HFFc6 (cell line): Measurements from ENCODE around the gene ZNF688. TPM values are rescaled to one million over a fixed set of nuclear protein-coding genes. Genes with fewer than 3 reads are reported as not detected.

Experiments used
- DNase-seq: peaks from one replicate; pipeline ENCODE4 v3.0.0-alpha.2; 2018
- H3K27ac Mint-ChIP-seq: 2 replicates; pipeline ENCODE4 v1.8.0; 2020; ENCODE audit warnings: mild to moderate bottlenecking, mixed read lengths
- H3K27me3 Mint-ChIP-seq: 2 replicates; pipeline ENCODE4 v1.8.0; 2021; ENCODE audit warnings: mild to moderate bottlenecking, moderate library complexity, mixed read lengths; ENCODE audit not compliant: insufficient read depth
- H3K36me3 Mint-ChIP-seq: 2 replicates; pipeline ENCODE4 v1.8.0; 2021; ENCODE audit warnings: low read depth, mixed read lengths
- H3K4me1 Mint-ChIP-seq: 2 replicates; pipeline ENCODE4 v1.8.0; 2020; ENCODE audit warnings: low read depth, mixed read lengths
- H3K4me3 Mint-ChIP-seq: 2 replicates; pipeline ENCODE4 v1.8.0; 2020; ENCODE audit warnings: mild to moderate bottlenecking, moderate library complexity, mixed read lengths
- H3K9me3 Mint-ChIP-seq: 2 replicates; pipeline ENCODE4 v1.8.0; 2020; ENCODE audit warnings: mild to moderate bottlenecking, mixed read lengths
- CTCF ChIP-seq: fragments of 200-600 bp; sonication (generic); IDR thresholded peaks from 2 replicates; pipeline ENCODE4 v1.5.0; 2021; ENCODE audit warnings: antibody characterized with exemption, mild to moderate bottlenecking
- total RNA-seq, 6 experiments: library from RNA; stranded (reverse); fragmentation: NEBNext Ultra II Directional; extraction: Animal tissue kit (Norgen Biotek cat#: 25700); gene quantifications; 2 replicates in 1 of 6; 3 replicates in 5 of 6; pipeline ENCODE4 v1.2.3, GENCODE V29; 2021

Gene ZNF688
- total RNA-seq, 6 experiments from 2014 or later = 5.9 to 10.4 (median 7.6) TPM

- H3K9me3 Mint-ChIP-seq = no peaks in the 10 kb centered on the region
- peaks cover 4% of the 10 kb centered on the region for H3K27me3 Mint-ChIP-seq
- peaks cover 19% of the 10 kb centered on the region for H3K4me1 Mint-ChIP-seq
- no peak for DNase-seq
- no peak overlapping the region for H3K4me3 Mint-ChIP-seq
- H3K27ac Mint-ChIP-seq = no peak overlapping the region
- H3K36me3 Mint-ChIP-seq = no peaks in the 10 kb centered on the region
- TF ChIP-seq CTCF = no peak
These were observed 2.2 kb downstream of the ZNF688 start for GRCh38 chr16:30569281-30569680.

- peak overlapping the region; percentile 64 for H3K27ac Mint-ChIP-seq
These were observed 3.4 kb downstream of the ZNF688 start for GRCh38 chr16:30567991-30568638.

GRCh38 chr16:30567160-30567990 lies 4.1 kb downstream of the ZNF688 start:
- H3K9me3 Mint-ChIP-seq = no peaks in the 10 kb centered on the region
- peaks cover 11% of the 10 kb centered on the region for H3K4me1 Mint-ChIP-seq
- TF ChIP-seq CTCF = no peak
- H3K4me3 Mint-ChIP-seq = no peak overlapping the region
- H3K27me3 Mint-ChIP-seq = peaks cover 4% of the 10 kb centered on the region
- no peak for DNase-seq
- peak overlapping the region; percentile 64; the same call in 1 of the 2 replicates for H3K27ac Mint-ChIP-seq
- H3K36me3 Mint-ChIP-seq = no peaks in the 10 kb centered on the region

More at GRCh38 chr16:30567991-30568638, 3.4 kb downstream of the ZNF688 start:
- no peaks in the 10 kb centered on the region for H3K9me3 Mint-ChIP-seq
- no peaks in the 10 kb centered on the region for H3K36me3 Mint-ChIP-seq
- H3K4me1 Mint-ChIP-seq = peaks cover 15% of the 10 kb centered on the region
- peak; percentile 70 for DNase-seq
- no peak overlapping the region for H3K4me3 Mint-ChIP-seq
- peaks cover 4% of the 10 kb centered on the region for H3K27me3 Mint-ChIP-seq
- no peak for TF ChIP-seq CTCF

- Mint-ChIP-seq H3K27ac (no peak overlapping the region), H3K27me3 (peaks cover 4% of the 10 kb centered on the region), H3K36me3 (no peaks in the 10 kb centered on the region), H3K9me3 (no peaks in the 10 kb centered on the region), H3K4me3 (no peak overlapping the region), H3K4me1 (peaks cover 7% of the 10 kb centered on the region)
- no peak for DNase-seq
- no peak for TF ChIP-seq CTCF
These were observed 5.0 kb downstream of the ZNF688 start for GRCh38 chr16:30566531-30566930.

GRCh38 chr16:30565984-30566383 lies 5.5 kb downstream of the ZNF688 start:
- TF ChIP-seq CTCF = no peak
- no peaks in the 10 kb centered on the region for H3K9me3 Mint-ChIP-seq
- DNase-seq = no peak
- peaks cover 7% of the 10 kb centered on the region for H3K4me1 Mint-ChIP-seq
- peaks cover 4% of the 10 kb centered on the region for H3K27me3 Mint-ChIP-seq
- H3K36me3 Mint-ChIP-seq = no peaks in the 10 kb centered on the region
- no peak overlapping the region for H3K4me3 Mint-ChIP-seq
- no peak overlapping the region for H3K27ac Mint-ChIP-seq
